ENCODE data around the gene NEK10.

Gene NEK10

GRCh38 chr3:27253831-27254230 lies 115.4 kb downstream of the NEK10 start:
- Histone ChIP-seq H3K4me1 (no peaks in the 10 kb centered on the region), H3K27me3 (no peaks in the 10 kb centered on the region), H3K4me3 (ENCODE audit: low read depth, low read length) (no peak overlapping the region), H3K9me3 (no peaks in the 10 kb centered on the region), H3K36me3 (no peaks in the 10 kb centered on the region)
- TF ChIP-seq, protein P1, sequence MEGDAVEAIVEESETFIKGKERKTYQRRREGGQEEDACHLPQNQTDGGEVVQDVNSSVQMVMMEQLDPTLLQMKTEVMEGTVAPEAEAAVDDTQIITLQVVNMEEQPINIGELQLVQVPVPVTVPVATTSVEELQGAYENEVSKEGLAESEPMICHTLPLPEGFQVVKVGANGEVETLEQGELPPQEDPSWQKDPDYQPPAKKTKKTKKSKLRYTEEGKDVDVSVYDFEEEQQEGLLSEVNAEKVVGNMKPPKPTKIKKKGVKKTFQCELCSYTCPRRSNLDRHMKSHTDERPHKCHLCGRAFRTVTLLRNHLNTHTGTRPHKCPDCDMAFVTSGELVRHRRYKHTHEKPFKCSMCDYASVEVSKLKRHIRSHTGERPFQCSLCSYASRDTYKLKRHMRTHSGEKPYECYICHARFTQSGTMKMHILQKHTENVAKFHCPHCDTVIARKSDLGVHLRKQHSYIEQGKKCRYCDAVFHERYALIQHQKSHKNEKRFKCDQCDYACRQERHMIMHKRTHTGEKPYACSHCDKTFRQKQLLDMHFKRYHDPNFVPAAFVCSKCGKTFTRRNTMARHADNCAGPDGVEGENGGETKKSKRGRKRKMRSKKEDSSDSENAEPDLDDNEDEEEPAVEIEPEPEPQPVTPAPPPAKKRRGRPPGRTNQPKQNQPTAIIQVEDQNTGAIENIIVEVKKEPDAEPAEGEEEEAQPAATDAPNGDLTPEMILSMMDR (IDR thresholded peaks at IDR 0.05; ENCODE audit: low read depth, low read length) = peak; percentile 42
- peak; percentile 19 for DNase-seq

GRCh38 chr3:27253391-27253790 lies 115.8 kb downstream of the NEK10 start:
- Histone ChIP-seq H3K9me3 (no peaks in the 10 kb centered on the region), H3K36me3 (no peaks in the 10 kb centered on the region)

DNA sequence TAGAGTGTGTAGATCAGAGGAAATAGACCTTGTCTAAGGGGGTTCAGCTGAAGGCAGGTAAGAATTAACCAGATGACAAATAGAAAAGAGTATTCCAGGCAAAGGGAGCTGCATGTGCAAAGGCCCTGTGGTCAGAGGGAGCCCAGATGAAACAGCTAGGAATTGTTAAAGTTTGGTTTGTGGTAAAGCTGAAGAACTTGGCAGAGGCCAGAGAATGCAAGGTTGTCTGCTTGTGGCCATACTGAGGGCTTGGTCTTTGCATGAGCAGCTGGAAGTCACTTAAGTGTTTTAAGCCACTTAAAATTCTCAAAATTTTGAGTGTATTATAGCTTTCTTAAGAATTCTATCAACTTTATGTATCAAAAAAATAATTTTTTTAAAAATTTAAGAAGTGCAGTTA lies 116.5 kb downstream of the NEK10 start:
- no peaks in the 10 kb centered on the region for H3K9me3 ChIP-seq
- H3K4me3 ChIP-seq (ENCODE audit: low read depth, low read length) = no peak overlapping the region
- H3K36me3 ChIP-seq = no peaks in the 10 kb centered on the region
- no peaks in the 10 kb centered on the region for H3K4me1 ChIP-seq
- no peaks in the 10 kb centered on the region for H3K27me3 ChIP-seq
- DNase-seq = no peak
- TF ChIP-seq, protein P1 (IDR thresholded peaks at IDR 0.05; ENCODE audit: low read depth, low read length) = no peak

More at GRCh38 chr3:27253391-27253790, 115.8 kb downstream of the NEK10 start:
- no peak for DNase-seq
- Histone ChIP-seq H3K4me1 (no peaks in the 10 kb centered on the region), H3K4me3 (ENCODE audit: low read depth, low read length) (no peak overlapping the region), H3K27me3 (no peaks in the 10 kb centered on the region)
- TF ChIP-seq, protein P1 (IDR thresholded peaks at IDR 0.05; ENCODE audit: low read depth, low read length) = no peak

- H3K9me3 ChIP-seq = no peaks in the 10 kb centered on the region
- no peak for DNase-seq
- no peaks in the 10 kb centered on the region for H3K4me1 ChIP-seq
- TF ChIP-seq, protein P1 (IDR thresholded peaks at IDR 0.05; ENCODE audit: low read depth, low read length) = 0 out of 2 replicates have a peak, but pooled peaks have one; percentile 8
- no peaks in the 10 kb centered on the region for H3K36me3 ChIP-seq
- H3K4me3 ChIP-seq (ENCODE audit: low read depth, low read length) = no peak overlapping the region
- no peaks in the 10 kb centered on the region for H3K27me3 ChIP-seq
Measured at GRCh38 chr3:27244374-27244773, 124.8 kb downstream of the NEK10 start.

GRCh38 chr3:27239951-27240350 lies 129.2 kb downstream of the NEK10 start:
- Histone ChIP-seq H3K4me1 (no peaks in the 10 kb centered on the region), H3K9me3 (no peaks in the 10 kb centered on the region), H3K36me3 (no peaks in the 10 kb centered on the region), H3K4me3 (ENCODE audit: low read depth, low read length) (no peak overlapping the region), H3K27me3 (no peaks in the 10 kb centered on the region)
- TF ChIP-seq, protein P1 (IDR thresholded peaks at IDR 0.05; ENCODE audit: low read depth, low read length) = no peak
- no peak for DNase-seq

- Histone ChIP-seq H3K36me3 (no peaks in the 10 kb centered on the region), H3K4me1 (no peaks in the 10 kb centered on the region), H3K4me3 (ENCODE audit: low read depth, low read length) (no peak overlapping the region), H3K27me3 (no peaks in the 10 kb centered on the region), H3K9me3 (no peaks in the 10 kb centered on the region)
- DNase-seq = no peak
- TF ChIP-seq, protein P1 (IDR thresholded peaks at IDR 0.05; ENCODE audit: low read depth, low read length) = no peak
Measured at GRCh38 chr3:27228805-27229204, 140.4 kb downstream of the NEK10 start.

All from BE2C (cell line).